Osteocyte (in vitro differentiated cells): Measurements from ENCODE around the gene TRIM33. TPM values are rescaled to one million over a fixed set of nuclear protein-coding genes. Genes with fewer than 3 reads are reported as not detected.

Experiments used
- DNase-seq: peaks from one replicate; pipeline ENCODE4 v3.0.0; 2021; ENCODE audit warnings: mixed read lengths; ENCODE audit not compliant: unreplicated experiment; ENCODE audit errors: extremely low spot score
- H3K27ac Mint-ChIP-seq: one replicate; pipeline ENCODE4 v1.8.0; 2021; ENCODE audit warnings: mild to moderate bottlenecking, mixed read lengths; ENCODE audit not compliant: unreplicated experiment
- H3K27me3 Mint-ChIP-seq: one replicate; pipeline ENCODE4 v1.8.0; 2021; ENCODE audit warnings: mixed read lengths; ENCODE audit not compliant: unreplicated experiment
- H3K36me3 Mint-ChIP-seq: one replicate; pipeline ENCODE4 v1.8.0; 2021; ENCODE audit warnings: mixed read lengths; ENCODE audit not compliant: unreplicated experiment
- H3K4me1 Mint-ChIP-seq: one replicate; pipeline ENCODE4 v1.8.0; 2021; ENCODE audit warnings: mixed read lengths; ENCODE audit not compliant: unreplicated experiment
- H3K4me3 Mint-ChIP-seq: one replicate; pipeline ENCODE4 v1.8.0; 2021; ENCODE audit warnings: mild to moderate bottlenecking, moderate library complexity, mixed read lengths; ENCODE audit not compliant: unreplicated experiment
- H3K9me3 Mint-ChIP-seq: one replicate; pipeline ENCODE4 v1.8.0; 2021; ENCODE audit warnings: mixed read lengths; ENCODE audit not compliant: unreplicated experiment
- long read RNA-seq: library from polyadenylated mRNA; unstranded; transcript quantifications from one replicate; pipeline ENCODE4 v2.0.0, GENCODE V29; 2021
- total RNA-seq: library from RNA; stranded (reverse); gene quantifications from 2 replicates; pipeline ENCODE4 v1.2.1, GENCODE V29; 2021
- TF ChIP-seq, protein P1 (sequence below): fragments of 200-600 bp; sonication (generic); IDR thresholded peaks from 2 replicates; pipeline ENCODE4 v1.5.0; 2021; ENCODE audit warnings: antibody characterized with exemption, mild to moderate bottlenecking, moderate library complexity

The TRIM33 gene
- total RNA-seq: 32.2 and 33.3 TPM in 2 replicates
- long read RNA-seq, full-length matches to known transcripts: 6 of 20 reads
- long read RNA-seq, partial matches to known transcripts: 12 of 20 reads
- long read RNA-seq, other reads (novel, unspliced or antisense): 2 of 20 reads

DNA sequence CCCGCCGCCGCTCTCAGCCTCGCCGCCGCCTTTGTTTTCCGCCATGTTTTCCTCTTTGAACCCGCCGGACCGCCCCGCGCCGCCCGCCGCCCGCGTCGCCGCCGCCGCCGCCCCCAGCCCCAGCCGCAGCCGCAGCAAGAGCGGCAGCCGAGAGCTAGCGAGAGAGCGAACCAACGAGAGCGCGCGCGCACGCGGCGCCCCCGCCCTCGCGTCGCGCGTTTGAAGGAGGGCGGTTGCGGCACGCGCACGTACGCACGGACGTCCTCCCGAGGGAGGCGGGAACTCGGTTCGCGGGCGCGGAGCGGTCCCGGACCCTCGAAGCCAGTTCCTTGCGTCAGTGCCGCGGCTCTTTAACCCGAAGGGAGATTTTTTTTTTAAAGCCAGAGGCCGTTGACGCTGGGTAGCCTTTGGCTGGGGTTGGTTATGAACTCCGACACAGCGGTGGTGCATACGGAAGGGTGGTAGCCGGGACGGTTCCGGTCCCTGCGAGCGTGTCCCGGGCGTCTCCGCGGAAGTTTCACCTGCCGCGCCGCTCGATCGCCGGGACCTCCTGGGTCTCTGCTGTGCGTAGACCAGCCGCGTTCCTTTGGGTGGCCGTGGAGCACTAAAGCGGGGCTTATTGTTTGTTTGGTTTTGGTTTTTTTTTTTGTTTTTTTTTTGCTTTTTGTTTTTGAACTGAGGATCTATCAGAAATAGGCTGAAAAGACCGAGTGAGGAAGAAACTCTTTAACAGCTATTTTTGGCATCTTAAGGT lies at the start of gene TRIM33:
TSS of gene TRIM33 (minus strand) at position 172 of the 754 bp plus-strand sequence. CDS start at position 45, 127 bp downstream.
- TF ChIP-seq, protein P1, sequence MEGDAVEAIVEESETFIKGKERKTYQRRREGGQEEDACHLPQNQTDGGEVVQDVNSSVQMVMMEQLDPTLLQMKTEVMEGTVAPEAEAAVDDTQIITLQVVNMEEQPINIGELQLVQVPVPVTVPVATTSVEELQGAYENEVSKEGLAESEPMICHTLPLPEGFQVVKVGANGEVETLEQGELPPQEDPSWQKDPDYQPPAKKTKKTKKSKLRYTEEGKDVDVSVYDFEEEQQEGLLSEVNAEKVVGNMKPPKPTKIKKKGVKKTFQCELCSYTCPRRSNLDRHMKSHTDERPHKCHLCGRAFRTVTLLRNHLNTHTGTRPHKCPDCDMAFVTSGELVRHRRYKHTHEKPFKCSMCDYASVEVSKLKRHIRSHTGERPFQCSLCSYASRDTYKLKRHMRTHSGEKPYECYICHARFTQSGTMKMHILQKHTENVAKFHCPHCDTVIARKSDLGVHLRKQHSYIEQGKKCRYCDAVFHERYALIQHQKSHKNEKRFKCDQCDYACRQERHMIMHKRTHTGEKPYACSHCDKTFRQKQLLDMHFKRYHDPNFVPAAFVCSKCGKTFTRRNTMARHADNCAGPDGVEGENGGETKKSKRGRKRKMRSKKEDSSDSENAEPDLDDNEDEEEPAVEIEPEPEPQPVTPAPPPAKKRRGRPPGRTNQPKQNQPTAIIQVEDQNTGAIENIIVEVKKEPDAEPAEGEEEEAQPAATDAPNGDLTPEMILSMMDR: no peak
- Mint-ChIP-seq H3K4me1 (peaks cover 45% of the 10 kb centered on the region), H3K9me3 (no peaks in the 10 kb centered on the region), H3K27ac (peak within 1 kb of the TSS; percentile 91), H3K4me3 (peak within 1 kb of the TSS; percentile 94), H3K36me3 (peaks cover 5% of the 10 kb centered on the region), H3K27me3 (peaks cover 13% of the 10 kb centered on the region)
- peak; percentile 96 for DNase-seq

DNA sequence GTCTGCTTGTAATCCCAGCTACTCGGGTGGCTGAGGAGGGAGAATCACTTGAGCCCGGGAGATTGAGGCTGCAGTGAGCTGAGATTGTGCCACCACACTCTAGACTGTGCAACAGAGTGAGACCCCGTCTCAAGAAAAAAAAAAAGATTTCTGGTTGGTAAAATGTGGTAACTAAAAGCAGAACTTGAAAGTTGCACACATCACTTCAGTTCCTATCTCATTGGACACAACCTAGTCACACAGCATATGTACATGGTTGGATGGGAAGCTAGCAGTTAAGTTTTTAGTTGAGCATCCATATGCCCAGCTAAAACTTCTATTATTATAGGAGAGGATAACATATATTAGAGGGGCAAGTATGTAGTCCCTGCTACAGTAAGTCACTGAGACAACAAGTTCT lies 48.4 kb upstream of the TRIM33 start:
- no peak overlapping the region for H3K4me3 Mint-ChIP-seq
- TF ChIP-seq, protein P1: no peak
- H3K27ac Mint-ChIP-seq: no peak overlapping the region
- no peaks in the 10 kb centered on the region for H3K4me1 Mint-ChIP-seq
- no peak for DNase-seq
- no peaks in the 10 kb centered on the region for H3K36me3 Mint-ChIP-seq
- no peaks in the 10 kb centered on the region for H3K9me3 Mint-ChIP-seq
- no peaks in the 10 kb centered on the region for H3K27me3 Mint-ChIP-seq

- TF ChIP-seq, protein P1: peak; percentile 33
- Mint-ChIP-seq H3K27ac (no peak overlapping the region), H3K9me3 (no peaks in the 10 kb centered on the region), H3K27me3 (no peaks in the 10 kb centered on the region), H3K36me3 (no peaks in the 10 kb centered on the region), H3K4me3 (no peak overlapping the region), H3K4me1 (no peaks in the 10 kb centered on the region)
- no peak for DNase-seq
Observed at GRCh38 chr1:114558544-114558943, 47.5 kb upstream of the TRIM33 start.

GRCh38 chr1:114554577-114554976 lies 43.6 kb upstream of the TRIM33 start:
- no peak for DNase-seq
- peaks cover under 1% of the 10 kb centered on the region for H3K27me3 Mint-ChIP-seq
- H3K4me1 Mint-ChIP-seq: no peaks in the 10 kb centered on the region
- no peaks in the 10 kb centered on the region for H3K9me3 Mint-ChIP-seq
- no peaks in the 10 kb centered on the region for H3K36me3 Mint-ChIP-seq
- TF ChIP-seq, protein P1: no peak
- H3K27ac Mint-ChIP-seq: no peak overlapping the region
- H3K4me3 Mint-ChIP-seq: no peak overlapping the region

DNA sequence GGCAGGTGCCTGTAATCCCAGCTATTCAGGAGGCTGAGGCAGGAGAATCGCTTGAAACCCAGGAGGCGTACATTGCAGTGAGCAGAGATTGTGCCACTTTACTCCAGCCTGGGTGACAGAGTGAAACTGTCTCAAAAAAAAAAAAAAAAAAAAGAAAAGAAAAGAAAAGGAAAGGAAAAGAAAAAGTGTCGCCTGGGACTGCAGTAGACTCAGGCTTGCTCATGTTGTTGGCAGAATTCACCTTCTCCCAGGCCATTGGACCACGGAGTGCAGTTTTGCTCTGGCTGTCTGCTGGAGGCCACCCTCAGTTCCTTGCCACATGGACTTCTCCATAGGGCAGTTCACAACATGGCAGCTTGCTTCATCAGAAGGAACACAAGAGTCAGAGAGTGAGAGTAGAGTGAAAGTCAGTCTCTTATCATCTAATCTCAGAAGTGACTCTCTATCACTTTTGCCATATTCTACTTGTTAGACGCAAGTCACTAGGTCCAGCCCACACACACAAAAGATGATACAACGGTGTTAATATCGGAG lies 41.2 kb upstream of the TRIM33 start:
- no peaks in the 10 kb centered on the region for H3K9me3 Mint-ChIP-seq

More for the DNA sequence above, 41.2 kb upstream of the TRIM33 start:
- TF ChIP-seq, protein P1: no peak
- Mint-ChIP-seq H3K4me3 (no peak overlapping the region), H3K27me3 (peaks cover 4% of the 10 kb centered on the region), H3K27ac (no peak overlapping the region), H3K36me3 (no peaks in the 10 kb centered on the region), H3K4me1 (no peaks in the 10 kb centered on the region)
- DNase-seq: no peak
